Psoas muscle (tissue), 8 donors: ENCODE data around the gene PPIC. TPM values are rescaled to one million over a fixed set of nuclear protein-coding genes. Genes with fewer than 3 reads are reported as not detected.

Experiments used
- ATAC-seq, 4 donors: fragments of 200-7000 bp; cut with Tn5 transposase; one replicate each; pipeline ENCODE4 v1.9.1; 2020; ENCODE audit warnings: moderate library complexity in 3 of 4, mild to moderate bottlenecking in 2 of 4
- DNase-seq, 2 donors: peaks; one replicate each; pipeline ENCODE4 v3.0.0-alpha.2; 2020
- H3K27ac ChIP-seq: fragments of 200-600 bp; one replicate; pipeline ENCODE4 v1.8.0; 2022
- H3K27me3 ChIP-seq, 3 donors: fragments of 200-600 bp in 1 of 3; one replicate each; pipeline versions ENCODE4 v1.6.1 to v1.8.0; 2013 to 2022; ENCODE audit warnings: low read length in 2 of 3, mild to moderate bottlenecking in 2 of 3, moderate library complexity in 1 of 3; ENCODE audit not compliant: insufficient read depth in 3 of 3
- H3K36me3 ChIP-seq, 2 donors: fragments of 200-600 bp in 1 of 2; one replicate each; pipeline versions ENCODE4 v1.6.1 to v1.8.0; 2013 to 2022; ENCODE audit warnings: low read depth in 1 of 2, mild to moderate bottlenecking in 1 of 2, moderate library complexity in 1 of 2; ENCODE audit not compliant: insufficient read depth in 1 of 2
- H3K4me1 ChIP-seq: fragments of 200-600 bp; one replicate; pipeline ENCODE4 v1.8.0; 2022
- H3K4me3 ChIP-seq: fragments of 200-600 bp; one replicate; pipeline ENCODE4 v1.8.0; 2022; ENCODE audit warnings: mild to moderate bottlenecking
- H3K9me3 ChIP-seq: fragments of 200-600 bp; one replicate; pipeline ENCODE4 v1.8.0; 2022
- CTCF ChIP-seq: fragments of 200-600 bp; IDR thresholded peaks from one replicate; pipeline ENCODE4 v1.8.0; 2022; ENCODE audit warnings: antibody characterized with exemption
- WGBS, 3 donors: extraction: QIAGEN DNeasy Blood & Tissue Kit; methylation state at CpG; one replicate each; pipeline versions ENCODE4 v1.1.6 to v1.1.7; 2013; 5-methylcytosine and 5-hydroxymethylcytosine counted together
- intact Hi-C, 2 donors: fragments of 100-400 bp; cut with DNase I; formaldehyde crosslinking; loops; one replicate each; pipeline versions ENCODE4 v1.11.0 to v1.14.2; 2022
- polyA plus RNA-seq, 3 donors: library from polyadenylated mRNA; stranded (reverse); fragments of 200-250 nt; gene quantifications; one replicate each; pipeline ENCODE4 v1.2.3, GENCODE V29; 2013
- total RNA-seq, 4 donors: library from RNA; stranded (reverse); fragmentation: NEBNext Ultra II Directional in 2 of 4; extraction: Animal tissue kit (Norgen Biotek cat#: 25700) in 2 of 4; gene quantifications; one replicate each; pipeline versions ENCODE4 v1.2.1 to v1.2.4, GENCODE V29; 2021 to 2023
- donor health status: healthy with polysubstance abuse.
- donor health status: DM: no; HTN: no; CAD: no; lungs with moderate emphysema.
- donor health status: Bipolar disorder and iron deficiency.
- donor health status: healthy.
- donor health status: DM: yes; HTN: yes; CAD: no.
- donor health status: DM: no; HTN: no; CAD: no.
- donor health status: DM: no; HTN: no; CAD: no.
- donor health status: DM: yes; HTN: yes; CAD: no.

The PPIC gene
- total and polyA plus RNA-seq, 7 donors, result 13.7 to 36.5 (median 23.7) TPM

GRCh38 chr5:123033157-123033671 lies 3.3 kb downstream of the PPIC start:
- no peaks in the 10 kb centered on the region for H3K27me3 ChIP-seq
- H3K36me3 ChIP-seq, result peaks cover 5 to 12% of the 10 kb centered on the region in 2 donors
- TF ChIP-seq CTCF, result no peak
- peaks cover 8% of the 10 kb centered on the region for H3K4me1 ChIP-seq
- DNase-seq (no peak), ATAC-seq (no peak)
- no peaks in the 10 kb centered on the region for H3K9me3 ChIP-seq
- no peak overlapping the region for H3K4me3 ChIP-seq
- intact Hi-C loops, result no loop called here
- 51 to 86% (median 69%) methylated on average over 6 of the region's 6 CpGs for WGBS, 3 donors
- H3K27ac ChIP-seq, result no peak overlapping the region

GRCh38 chr5:123028222-123028621 lies 8.3 kb downstream of the PPIC start:
- DNase-seq (peak; percentile 17 to 53), ATAC-seq (no peak)
- no peak overlapping the region for H3K27ac ChIP-seq
- TF ChIP-seq CTCF, result no peak
- peaks cover 13 to 62% of the 10 kb centered on the region in 2 donors for H3K36me3 ChIP-seq
- no peaks in the 10 kb centered on the region for H3K27me3 ChIP-seq
- H3K4me3 ChIP-seq, result no peak overlapping the region
- WGBS, 3 donors, result 67 to 83% (median 78%) methylated on average over 9 of the region's 9 CpGs
- intact Hi-C loops, result no loop called here
- H3K9me3 ChIP-seq, result no peaks in the 10 kb centered on the region
- H3K4me1 ChIP-seq, result peaks cover 4% of the 10 kb centered on the region

GRCh38 chr5:123014689-123015088 lies 21.8 kb downstream of the PPIC start:
- TF ChIP-seq CTCF, result no peak
- no peak overlapping the region for H3K4me3 ChIP-seq
- WGBS, 3 donors, result 88 to 94% (median 89%) methylated on average over 1 of the region's 1 CpG
- intact Hi-C loops, result no loop called here
- H3K9me3 ChIP-seq, result no peaks in the 10 kb centered on the region
- no peak overlapping the region for H3K27ac ChIP-seq
- no peaks in the 10 kb centered on the region for H3K4me1 ChIP-seq
- DNase-seq (no peak), ATAC-seq (no peak)
- H3K27me3 ChIP-seq, result no peaks in the 10 kb centered on the region
- peaks cover 0 to 8% of the 10 kb centered on the region in 2 donors for H3K36me3 ChIP-seq

GRCh38 chr5:123012321-123012720 lies 24.2 kb downstream of the PPIC start:
- Histone ChIP-seq H3K9me3 (no peaks in the 10 kb centered on the region), H3K4me3 (no peak overlapping the region), H3K27me3 (no peaks in the 10 kb centered on the region), H3K27ac (no peak overlapping the region), H3K4me1 (no peaks in the 10 kb centered on the region), H3K36me3 (no peaks in the 10 kb centered on the region)
- intact Hi-C loops, result no loop called here
- WGBS, 3 donors, result 92 to 96% (median 94%) methylated on average over 1 of the region's 1 CpG
- no peak for ATAC-seq
- no peak for TF ChIP-seq CTCF
- DNase-seq, result no peak

DNA sequence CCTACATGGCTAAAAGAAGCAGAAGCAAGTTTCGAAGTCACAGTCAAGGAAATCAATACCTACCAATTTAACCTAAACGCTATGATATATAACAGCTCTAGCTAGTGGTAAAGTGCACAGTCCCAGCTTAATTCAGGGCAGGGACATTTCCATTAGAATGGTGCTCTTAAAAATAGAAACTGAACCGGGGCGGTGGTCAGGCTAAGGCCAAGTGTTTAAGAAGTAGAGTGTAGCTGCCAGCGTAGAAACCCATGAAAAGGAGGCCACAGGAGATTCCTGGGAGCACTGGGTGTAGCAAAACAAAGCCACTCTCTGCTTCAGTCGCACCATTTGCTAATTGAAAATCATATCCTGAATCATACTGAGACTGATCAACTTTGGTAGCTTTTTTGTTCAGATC lies 28.8 kb downstream of the PPIC start:
- no peak for ATAC-seq
- Histone ChIP-seq H3K36me3 (no peaks in the 10 kb centered on the region), H3K4me1 (no peaks in the 10 kb centered on the region), H3K4me3 (no peak overlapping the region), H3K27me3 (no peaks in the 10 kb centered on the region), H3K27ac (no peak overlapping the region), H3K9me3 (no peaks in the 10 kb centered on the region)
- intact Hi-C loops, result no loop called here
- DNase-seq, result no peak
- 86 to 89% (median 87%) methylated on average over 6 of the region's 6 CpGs for WGBS, 3 donors
- TF ChIP-seq CTCF, result no peak
